ENCODE measurements around the gene CNTNAP2.

DNA sequence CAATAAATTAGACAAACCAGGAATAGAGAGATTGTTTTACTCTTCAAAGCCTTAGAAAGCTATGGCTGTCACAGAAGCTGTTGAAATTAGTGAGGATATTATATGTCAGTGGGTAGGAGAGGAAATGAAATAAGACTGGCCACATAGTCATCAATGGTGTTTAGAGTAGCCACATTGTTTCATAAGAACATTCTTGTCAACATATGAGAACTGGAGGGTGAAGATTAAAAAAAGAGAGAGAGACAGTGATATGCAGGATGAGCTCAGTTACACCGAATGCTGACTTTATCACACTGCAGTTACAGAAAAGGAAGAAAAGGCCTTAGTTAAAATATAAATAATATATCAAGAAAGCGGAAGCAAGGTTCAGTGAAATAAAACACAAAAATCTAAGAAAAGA lies 412.0 kb downstream of the CNTNAP2 start:
- TF ChIP-seq, protein P1, sequence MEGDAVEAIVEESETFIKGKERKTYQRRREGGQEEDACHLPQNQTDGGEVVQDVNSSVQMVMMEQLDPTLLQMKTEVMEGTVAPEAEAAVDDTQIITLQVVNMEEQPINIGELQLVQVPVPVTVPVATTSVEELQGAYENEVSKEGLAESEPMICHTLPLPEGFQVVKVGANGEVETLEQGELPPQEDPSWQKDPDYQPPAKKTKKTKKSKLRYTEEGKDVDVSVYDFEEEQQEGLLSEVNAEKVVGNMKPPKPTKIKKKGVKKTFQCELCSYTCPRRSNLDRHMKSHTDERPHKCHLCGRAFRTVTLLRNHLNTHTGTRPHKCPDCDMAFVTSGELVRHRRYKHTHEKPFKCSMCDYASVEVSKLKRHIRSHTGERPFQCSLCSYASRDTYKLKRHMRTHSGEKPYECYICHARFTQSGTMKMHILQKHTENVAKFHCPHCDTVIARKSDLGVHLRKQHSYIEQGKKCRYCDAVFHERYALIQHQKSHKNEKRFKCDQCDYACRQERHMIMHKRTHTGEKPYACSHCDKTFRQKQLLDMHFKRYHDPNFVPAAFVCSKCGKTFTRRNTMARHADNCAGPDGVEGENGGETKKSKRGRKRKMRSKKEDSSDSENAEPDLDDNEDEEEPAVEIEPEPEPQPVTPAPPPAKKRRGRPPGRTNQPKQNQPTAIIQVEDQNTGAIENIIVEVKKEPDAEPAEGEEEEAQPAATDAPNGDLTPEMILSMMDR (conservative IDR thresholded peaks at IDR 0.05; ENCODE audit: low read length) = no peak
- no peak for TF ChIP-seq EZH2phosphoT487 (IDR thresholded peaks at IDR 0.05; ENCODE audit: borderline replicate concordance, low read depth, low read length)
